GM18520 (cell line): ENCODE data around the gene KLF15.
"Not testable (repeated sequence)": the region's sequence is repeated elsewhere in the genome, so short reads cannot be mapped to it uniquely, and the experiment has no call there.

Source experiments
- ATAC-seq: cut with Tn5 transposase; IDR thresholded peaks from one replicate; pipeline ENCODE4 v1.9.1; 2021; ENCODE audit not compliant: unreplicated experiment

KLF15 gene

DNA sequence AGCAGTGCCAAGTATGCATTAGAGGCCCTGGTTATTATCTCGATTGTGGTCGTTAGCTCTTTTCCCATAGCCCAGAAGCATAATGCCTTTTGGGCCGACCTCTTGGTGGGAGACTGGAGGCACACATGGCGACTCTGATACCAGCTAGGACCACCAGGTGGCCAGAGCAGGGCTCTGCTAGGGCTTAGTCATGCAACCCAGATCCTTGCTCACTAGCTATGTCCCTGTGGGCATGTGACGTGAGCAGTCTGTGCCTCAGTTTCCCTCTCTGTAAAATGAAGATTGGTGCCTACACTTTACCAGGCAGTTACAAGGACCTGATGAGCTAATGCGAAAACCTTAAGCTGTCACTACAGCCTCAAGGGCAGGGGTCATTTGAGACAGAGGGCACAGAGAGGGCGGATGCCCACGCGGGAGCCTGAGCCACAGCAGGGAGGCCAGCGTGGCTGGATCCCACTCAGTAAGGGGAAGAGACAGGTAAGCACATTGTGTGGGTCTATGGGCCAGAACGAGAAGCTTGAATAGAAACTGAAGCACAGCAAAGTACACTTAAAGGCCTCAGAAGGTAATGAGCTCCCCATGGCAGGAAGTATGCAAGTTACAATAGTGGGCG is 8.8 kb downstream of the KLF15 start:
- ATAC-seq: no peak

DNA sequence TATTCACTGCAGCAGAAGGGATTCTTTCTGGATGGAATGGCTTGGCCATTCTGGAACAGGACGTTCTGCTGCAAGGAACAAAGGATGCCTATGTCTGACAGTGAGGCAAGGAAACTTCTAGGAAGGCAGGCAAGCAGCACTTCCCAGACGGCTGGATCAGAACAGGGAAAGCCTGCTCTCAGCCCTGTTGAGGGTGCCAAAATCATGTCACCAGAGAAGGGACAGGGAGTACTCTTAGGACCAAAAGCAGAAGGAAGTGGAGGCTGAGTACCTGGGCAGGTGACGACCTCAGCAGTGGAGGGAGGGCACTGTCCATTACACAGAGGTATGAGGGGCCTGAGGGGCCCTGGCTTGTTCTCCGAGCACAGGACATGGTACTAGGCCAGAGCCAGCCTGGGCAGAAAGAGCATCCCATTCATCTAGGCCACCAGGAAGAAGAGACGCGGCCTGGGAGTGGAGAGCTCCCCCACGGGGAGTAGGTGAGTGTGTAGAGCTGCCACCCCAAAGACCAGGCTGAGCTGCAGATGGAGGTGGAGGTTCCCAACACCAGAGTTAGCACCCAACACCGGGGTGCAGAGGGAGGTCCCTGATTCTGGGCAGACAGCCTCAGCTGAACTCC is 9.6 kb downstream of the KLF15 start:
- no peak for ATAC-seq

DNA sequence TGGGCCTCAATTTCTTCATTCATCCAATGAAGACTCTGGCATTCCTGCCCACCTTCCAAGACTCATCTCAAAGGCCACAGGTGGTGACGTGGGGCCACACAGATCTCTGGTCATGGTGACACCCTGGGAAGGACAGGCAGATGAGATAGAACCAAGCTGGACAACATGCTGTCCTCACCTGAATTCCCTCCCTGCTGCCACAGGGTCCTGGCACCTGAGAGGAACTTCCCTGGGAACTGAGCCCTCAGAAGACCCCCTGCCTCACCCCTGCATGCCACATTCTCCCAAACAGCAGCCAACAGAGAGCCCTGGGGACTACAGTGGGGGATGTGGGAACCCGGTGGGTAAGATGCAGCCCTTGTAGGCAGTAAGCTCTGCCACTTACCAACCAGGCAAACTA is 10.7 kb downstream of the KLF15 start:
- ATAC-seq: no peak

DNA sequence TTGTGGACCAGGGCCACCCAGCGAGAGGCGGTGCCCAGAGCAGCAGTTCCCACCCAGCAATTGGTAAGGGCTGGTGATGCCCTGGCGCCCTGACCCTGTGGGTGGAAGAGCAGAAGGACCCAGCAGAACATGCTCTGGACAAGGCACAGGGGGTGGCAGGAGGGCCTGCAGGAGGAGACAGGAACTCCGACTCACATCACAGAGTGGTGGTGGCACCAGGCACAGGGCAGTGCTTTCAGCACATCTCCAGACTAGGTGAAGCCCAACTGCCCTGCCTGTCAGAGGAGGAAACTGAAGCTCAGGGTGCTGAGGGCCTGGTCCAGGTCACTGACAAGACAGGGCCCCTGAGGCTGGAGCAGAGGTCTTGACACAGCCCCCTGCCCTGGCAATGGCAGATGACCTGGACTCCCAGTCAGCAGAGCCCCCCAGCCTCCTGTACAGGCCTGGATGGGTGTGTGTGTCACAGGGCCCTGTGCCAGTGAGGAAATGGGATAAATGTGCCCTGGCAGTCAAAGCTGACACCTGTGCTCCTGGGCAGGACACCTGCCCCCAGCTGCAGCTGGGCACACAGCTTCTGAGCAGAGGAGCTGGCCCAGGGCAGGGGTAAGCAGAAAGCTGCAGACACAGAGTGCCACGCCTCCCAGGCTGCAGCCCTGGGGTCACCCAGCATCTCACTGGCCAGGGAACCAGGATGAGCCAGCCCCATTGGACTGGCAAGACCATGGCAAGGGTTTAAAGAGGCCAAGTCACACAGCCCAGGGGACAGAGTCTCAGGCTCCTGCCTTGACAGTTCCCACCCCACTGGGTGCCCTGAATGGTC is 11.4 kb downstream of the KLF15 start:
- no peak for ATAC-seq

DNA sequence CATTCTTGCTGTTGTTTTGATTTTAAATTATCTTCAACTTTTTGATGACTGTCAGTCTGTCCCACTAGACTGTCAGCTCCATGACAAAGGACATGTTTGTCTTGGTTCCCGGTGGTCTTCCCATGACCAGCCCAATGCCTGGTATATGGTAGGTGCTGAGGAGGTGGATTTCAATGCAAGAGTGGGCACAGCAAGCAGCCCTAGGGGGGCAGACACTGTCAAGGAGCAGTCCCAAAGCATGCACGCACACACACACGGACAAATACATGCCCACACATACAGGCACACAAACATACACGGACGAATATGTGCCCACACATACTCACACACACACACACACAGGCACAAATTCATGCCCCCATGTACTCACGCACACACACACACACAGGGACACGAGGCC is 12.0 kb downstream of the KLF15 start:
- no peak for ATAC-seq

DNA sequence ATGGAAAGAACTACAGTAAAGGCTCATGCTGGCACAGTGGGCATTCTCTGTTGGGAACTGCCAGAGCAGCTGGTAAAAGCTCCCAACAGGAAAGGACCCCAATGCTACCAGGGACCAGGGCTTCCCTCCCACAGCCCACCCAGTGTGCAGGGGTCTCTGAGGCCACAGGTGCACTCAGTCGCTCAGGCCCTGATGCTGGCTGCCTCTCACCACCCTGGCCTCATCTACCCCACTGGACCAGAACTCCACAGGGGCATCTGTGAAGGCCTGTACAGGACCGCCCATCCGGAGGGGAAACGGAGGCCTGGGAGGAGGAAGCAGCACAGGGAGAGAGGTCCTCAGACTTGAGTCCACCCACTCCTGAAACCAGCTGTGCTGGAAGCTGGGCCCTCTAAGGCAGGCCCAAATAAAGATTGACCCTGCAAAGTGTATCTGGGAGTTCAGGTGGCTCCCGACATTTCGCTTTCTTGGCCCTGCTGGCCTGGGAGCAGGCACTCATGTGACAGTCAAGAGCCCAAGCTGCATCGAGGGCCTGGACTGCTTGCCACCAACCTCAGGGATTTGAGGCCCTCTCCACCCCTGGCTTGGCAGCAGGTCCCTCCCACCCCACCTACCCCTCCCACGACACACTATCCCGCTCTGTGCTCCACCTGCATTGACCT is 12.7 kb downstream of the KLF15 start:
- ATAC-seq: no peak

DNA sequence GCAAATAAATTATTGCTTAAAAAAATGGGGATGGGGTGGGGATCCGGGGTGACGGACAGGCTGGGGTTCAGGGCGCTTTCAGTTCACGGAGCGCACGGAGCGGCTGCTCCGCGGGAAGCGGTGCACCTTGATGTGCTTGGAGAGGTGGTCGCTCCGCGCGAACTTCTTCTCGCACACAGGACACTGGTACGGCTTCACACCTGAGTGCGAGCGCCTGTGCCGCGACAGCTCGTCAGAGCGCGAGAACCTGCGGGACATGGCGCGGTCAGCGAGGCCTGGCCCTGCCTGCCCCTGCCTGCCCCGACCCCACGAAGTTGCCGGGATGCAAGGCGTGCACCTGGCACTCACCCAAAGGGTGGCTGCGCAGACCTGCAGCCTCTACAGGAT is 13.6 kb downstream of the KLF15 start:
- ATAC-seq: no peak

DNA sequence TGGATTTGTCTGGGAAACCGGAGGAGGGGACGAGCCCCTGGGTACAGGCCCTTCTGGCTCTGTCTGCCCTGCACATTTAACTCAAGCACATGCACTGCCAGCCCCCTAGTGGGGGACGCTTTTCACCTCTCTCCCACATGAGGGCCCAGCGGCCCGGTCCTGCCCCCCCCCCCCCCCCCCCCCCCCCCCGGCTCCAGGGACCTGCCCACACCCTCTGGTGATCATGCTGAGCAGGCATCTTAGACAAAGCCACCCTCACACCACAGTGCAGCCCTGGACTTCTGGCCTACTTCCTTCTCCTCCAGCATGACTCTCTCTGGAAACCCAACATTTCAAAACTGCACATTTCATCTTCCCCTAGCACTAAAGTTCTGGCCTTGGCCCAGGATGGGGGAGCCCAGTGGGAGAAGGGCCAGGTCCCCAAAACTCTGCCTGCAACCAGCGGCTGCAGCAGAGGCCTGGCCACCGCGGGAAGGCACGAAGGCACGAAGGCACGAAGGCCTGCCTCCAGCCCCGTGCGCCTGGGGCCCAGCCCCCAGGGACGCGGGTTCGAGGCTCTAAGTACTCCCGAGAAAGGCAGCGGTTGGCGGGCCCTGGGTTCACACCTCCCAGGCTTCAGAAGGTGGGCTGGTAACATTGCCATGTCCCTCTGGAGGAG is 14.1 kb downstream of the KLF15 start:
- ATAC-seq: no peak

DNA sequence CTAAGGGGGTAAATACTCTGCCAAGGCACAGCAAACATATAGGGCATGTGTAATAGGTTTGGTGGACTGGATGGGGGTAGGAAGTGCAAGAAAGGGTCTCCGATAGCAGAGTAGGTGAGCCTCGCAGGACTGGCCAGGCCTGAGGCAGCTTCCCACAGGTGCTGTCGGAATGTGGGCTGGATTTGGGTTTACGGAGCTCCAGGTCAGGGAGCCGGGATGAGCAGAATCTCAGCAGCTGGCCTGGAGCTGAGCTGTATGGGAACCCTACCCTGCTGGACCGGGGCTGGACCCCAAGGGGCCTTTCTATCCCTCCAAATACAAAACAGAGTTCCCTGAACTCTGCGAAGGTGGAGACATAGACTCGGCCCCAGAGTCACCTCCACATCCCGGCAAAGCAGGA is 15.0 kb downstream of the KLF15 start:
- no peak for ATAC-seq

DNA sequence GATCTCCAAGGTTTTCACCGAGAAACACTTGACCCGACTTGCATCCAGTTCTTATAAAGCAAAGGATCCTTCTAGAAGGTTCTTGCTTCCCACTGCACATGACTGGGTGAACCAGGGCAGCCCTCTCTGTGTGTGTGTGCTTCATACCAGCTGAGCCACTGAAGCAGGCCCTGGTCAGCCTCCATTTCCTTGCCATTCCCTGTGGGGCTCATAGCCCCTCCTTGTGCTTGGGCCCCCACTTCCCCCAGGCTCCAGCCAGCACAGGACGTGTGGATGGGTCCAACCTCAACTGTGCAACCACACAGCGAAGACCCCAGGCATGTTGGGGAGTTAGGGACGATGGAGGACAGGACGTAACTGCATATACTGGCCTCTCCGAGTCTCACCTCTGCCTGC is 15.5 kb downstream of the KLF15 start:
- no peak for ATAC-seq

DNA sequence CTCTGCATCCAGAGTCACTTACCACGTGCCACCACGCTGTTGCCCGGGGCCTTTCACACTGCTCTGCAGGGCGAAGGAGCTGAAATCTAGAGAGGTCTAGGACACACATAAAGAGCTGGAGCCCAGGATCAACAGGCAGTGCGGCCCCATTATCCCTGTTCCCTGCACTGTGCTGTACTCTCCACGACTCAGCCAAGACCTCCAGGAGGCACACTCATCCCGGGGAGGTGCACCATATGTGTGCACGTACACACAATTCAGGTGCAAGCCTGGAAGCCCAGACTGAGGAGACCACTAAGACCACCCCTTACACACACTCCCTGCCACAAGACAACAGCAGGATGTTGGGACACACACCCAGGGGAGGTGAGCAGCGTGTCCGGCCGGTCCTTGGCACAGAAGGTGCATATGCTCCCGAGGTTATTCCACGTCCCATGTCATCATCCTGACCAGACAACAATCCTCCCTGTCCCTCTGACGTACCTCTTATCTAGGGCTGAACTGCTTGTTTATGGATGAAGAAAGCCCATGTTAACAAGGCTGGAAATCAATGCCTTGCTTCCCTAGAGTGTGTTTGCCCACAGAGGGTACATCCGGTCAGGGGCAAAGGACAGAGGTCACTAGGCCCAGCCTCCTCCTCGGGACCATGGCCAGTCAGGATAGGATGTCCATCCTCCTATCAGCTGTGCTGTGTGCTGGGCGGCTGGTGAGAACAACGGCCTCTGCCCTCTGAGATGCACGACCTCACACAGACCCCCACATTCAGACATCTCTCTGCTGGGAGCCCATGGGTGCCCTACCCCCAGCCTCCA is 16.1 kb downstream of the KLF15 start:
- no peak for ATAC-seq

DNA sequence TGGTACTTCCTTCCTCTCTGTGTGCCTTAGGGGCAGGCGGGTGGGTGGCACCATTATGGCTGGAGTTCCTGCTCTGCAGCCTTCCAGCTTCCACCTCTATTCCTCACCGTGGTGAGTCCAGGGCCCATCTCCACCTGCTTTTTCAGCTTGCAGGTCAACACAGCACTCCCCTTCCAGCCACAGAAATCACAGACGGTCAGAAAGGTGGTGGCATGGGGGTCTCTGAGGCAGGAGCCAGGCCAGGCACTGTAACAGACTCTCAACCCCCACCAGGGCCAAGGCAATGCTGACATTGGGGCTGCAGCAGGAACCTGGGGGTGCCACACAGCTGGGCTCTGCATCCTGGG is 16.6 kb downstream of the KLF15 start:
- ATAC-seq: no peak

DNA sequence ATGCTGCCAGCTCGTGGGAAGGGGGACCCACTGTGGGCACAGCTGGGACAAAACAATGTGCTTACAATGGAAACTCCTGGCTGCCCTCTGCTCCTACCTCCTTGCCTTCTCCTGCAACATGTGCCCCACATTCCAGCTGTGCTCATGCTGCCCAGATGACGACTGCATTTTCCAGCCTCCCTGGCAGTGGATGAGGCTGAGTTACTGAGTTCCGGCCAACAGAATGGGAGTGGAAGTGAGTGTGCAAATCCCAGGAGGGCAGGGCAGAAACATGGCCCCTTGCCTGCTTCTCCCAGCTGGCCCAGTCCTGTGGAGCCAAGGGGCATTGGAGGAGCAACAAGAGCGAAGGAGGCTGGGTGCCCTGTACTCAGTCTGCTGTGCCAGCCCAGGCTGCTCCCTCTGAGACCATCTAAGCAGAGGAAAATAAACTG is 17.1 kb downstream of the KLF15 start:
- ATAC-seq: no peak

DNA sequence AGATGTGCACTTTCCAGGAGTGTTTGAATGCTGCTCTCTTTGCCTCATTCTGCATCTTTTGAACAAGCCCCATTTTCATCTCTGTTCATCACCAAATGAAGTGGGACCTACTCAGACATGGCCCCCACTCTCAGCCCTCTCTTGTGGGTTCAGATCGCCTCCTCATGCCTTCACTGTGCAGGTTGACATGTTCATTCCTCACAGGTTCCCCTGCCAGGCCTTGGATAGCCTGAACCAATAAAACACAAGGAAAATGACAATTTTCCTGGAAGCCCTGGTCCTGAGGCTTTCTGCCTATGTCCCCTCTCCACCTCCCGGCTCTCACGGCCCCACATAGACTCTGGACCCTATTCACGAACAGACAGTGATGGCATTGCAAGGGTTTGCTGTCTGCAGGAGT is 17.7 kb downstream of the KLF15 start:
- ATAC-seq: no peak

DNA sequence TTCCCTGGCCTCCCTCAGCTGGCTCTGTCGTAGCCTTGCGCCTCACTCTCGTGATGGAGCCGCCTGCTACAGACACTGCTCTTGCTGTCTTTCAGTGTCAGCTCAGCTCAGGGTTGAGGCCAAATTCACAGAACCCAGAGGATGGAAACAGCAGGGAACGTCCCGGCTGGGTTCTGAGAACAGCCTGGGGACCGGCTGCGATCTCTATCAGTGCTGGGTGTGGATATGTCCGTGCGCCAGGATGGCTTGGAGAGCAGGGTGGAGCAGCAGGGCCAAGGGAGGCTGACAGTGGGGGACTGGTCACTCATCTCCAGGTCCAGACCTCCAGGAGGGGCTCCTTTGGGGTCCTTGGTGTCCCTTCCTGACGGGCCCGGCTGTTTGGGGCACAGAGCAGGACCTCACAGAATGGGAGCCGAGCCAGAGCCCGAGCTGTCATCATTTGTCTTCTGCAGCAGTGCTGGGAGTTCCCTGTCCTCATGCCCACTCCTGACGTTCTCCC is 18.4 kb downstream of the KLF15 start:
- ATAC-seq: no peak

DNA sequence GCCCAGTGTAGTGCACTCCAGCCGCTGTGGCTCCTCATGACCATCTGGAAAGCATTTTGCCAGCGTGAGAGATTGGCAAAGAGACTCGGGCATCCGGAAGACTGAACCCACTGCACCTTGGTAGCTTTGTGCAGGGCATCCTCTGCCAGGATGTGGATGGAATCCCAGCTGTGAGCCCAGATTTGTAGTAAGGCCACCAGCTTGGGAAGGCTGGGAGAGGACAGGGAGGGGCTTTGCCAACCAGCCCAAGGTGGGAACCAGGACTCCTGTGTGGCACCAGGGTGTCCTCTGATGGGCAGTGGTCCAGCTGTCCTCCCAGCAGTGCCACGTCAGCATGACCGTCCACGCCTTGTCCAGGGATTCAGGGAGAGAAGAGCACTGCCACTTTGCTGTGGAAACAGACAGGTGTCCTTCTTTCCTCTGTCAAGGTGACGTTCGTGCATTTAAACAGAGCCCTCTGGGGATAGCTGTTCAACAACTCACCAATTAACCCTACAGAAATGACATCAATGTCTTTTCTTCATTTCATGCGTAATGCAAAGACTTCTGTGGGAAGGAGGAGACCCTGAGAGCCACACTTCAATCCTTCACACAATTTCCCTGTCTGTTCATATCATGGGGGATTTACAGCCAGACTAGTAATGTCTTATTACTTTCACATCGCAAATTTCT is 19.1 kb downstream of the KLF15 start:
- no peak for ATAC-seq

DNA sequence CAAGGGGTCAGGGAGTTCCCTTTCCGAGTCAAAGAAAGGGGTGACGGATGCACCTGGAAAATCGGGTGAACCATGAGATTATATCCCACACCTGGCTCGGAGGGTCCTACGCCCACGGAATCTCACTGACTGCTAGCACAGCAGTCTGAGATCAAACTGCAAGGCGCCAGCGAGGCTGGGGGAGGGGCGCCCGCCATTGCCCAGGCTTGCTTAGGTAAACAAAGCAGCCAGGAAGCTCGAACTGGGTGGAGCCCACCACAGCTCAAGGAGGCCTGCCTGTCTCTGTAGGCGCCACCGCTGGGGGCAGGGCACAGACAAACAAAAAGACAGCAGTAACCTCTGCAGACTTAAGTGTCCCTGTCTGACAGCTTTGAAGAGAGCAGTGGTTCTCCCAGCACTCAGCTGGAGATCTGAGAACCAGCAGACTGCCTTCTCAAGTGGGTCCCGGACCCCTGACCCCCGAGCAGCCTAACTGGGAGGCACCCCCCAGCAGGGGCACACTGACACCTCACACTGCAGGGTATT is 25.3 kb downstream of the KLF15 start:
- not testable (repeated sequence) for ATAC-seq

DNA sequence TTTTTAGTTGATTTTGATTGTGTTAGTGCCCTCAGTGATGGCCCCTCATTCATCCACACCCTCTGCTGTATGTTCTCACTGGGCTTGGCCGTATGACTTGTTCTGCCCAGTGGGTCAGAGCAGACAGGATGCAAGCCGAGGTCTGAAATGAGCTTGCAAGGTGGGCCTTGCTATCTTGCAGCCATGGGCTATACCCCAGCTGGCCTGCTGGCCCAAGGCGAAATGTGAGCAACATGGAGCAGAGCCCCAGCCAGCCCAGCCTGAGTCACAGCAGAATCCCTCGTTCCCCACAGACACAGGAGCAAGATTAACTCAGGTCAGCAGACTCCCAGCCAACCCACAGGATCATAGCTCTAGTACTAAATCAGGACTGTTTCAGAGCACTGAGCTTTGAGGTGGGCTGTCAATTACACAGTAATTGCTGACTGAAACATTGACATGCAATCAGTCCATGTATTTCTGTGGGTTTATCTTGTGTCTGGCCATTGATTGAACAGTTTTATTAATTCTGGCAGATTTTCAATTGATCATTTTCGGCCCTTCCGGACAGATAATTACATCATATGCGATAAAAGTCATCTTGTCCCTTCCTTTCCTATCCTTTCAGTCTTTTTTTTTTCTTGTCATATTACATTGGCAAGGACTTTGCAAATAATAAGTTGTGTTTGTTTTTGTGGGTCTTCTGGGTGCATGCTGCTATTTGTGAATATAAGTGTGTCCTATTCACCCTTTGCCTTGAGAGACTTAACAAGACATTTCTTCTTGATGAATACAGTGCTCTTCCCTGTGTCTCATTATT is 27.1 kb downstream of the KLF15 start:
- ATAC-seq: no peak

DNA sequence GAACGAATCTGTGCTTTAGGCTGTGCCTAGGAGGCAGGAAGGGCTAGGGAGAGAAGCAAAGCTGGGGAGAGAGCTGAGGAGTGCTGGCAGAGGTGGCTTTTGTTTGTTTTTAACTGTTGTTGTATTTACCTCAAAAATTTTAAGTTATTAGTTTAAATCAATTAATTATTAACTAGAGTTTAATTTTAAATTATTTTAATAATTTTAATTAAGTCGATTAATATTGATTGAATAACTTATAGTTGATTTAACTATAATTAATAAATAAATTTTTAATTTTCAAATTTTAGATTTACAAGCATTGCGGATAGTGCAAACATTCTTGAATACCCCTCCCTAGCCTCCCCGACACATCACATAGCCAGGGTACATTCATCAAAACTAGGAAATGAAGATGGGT is 30.6 kb downstream of the KLF15 start:
- no peak for ATAC-seq
